ENCODE measurements around the gene RBM46.
"Not testable (repeated sequence)": the region's sequence is repeated elsewhere in the genome, so short reads cannot be mapped to it uniquely, and the experiment has no call there.

Gene RBM46

GRCh38 chr4:154838694-154839093 is 57.6 kb downstream of the RBM46 start:
- no peak for FAIRE-seq

GRCh38 chr4:154854362-154854761 is 73.3 kb downstream of the RBM46 start:
- no peak for FAIRE-seq

GRCh38 chr4:154858166-154858565 is 77.1 kb downstream of the RBM46 start:
- no peak for FAIRE-seq

- no peak for FAIRE-seq
Measured at GRCh38 chr4:154868414-154869194, 87.5 kb downstream of the RBM46 start.

GRCh38 chr4:154869301-154869700 is 88.2 kb downstream of the RBM46 start:
- no peak for FAIRE-seq

GRCh38 chr4:154872198-154872597 is 91.1 kb downstream of the RBM46 start:
- no peak for FAIRE-seq

GRCh38 chr4:154874049-154874448 is 93.0 kb downstream of the RBM46 start:
- not testable (repeated sequence) for FAIRE-seq

- FAIRE-seq: no peak
Measured at GRCh38 chr4:154877110-154877760, 96.2 kb downstream of the RBM46 start.
